ENCODE data around the gene SLC22A23. TPM values are rescaled to one million over a fixed set of nuclear protein-coding genes. Genes with fewer than 3 reads are reported as not detected.

The SLC22A23 gene
- total RNA-seq, 1 donor: 18.1 TPM

DNA sequence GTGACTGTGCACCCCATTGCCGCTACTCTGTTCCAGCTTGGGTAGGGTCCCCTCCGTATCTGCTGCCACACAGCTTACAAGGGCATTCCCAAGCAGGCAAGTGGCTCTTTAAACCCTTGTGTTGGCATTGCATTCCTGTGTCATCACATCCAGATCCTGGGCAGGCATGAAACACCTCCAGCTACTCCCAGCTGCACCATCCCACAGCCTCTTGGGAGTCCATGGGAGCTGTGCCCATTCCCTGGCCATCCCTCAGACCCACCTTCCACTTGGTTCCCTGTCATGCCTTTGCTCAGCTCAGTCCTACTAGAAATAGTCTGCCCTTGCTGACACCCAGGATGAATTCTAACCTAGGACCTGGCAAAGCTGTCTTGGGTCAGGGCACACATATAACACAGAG is 110.4 kb downstream of the SLC22A23 start:
- DNase-seq (ENCODE audit: insufficient read length, low spot score, missing footprints): no peak
- no peaks in the 10 kb centered on the region for H3K27me3 ChIP-seq (ENCODE audit: insufficient read depth, low read length)
- no peak overlapping the region for H3K27ac ChIP-seq (ENCODE audit: low read depth, low read length)
- no peak overlapping the region for H2AFZ ChIP-seq (ENCODE audit: low read length)
- no peak overlapping the region for H3K4me3 ChIP-seq (ENCODE audit: insufficient read depth, low read length)
- H4K20me1 ChIP-seq (ENCODE audit: insufficient read depth, low read length): no peaks in the 10 kb centered on the region
- peaks cover 42% of the 10 kb centered on the region for H3K4me1 ChIP-seq (ENCODE audit: insufficient read depth, low read length)
- no peaks in the 10 kb centered on the region for H3K9me3 ChIP-seq (ENCODE audit: low read depth, low read length)
- no peak for TF ChIP-seq CTCF (IDR thresholded peaks at IDR 0.05; ENCODE audit: extremely low read depth, low read depth, low read length)
- no peaks in the 10 kb centered on the region for H3K36me3 ChIP-seq (ENCODE audit: insufficient read depth, low read length)
- peaks cover 7% of the 10 kb centered on the region for H3K79me2 ChIP-seq (ENCODE audit: insufficient read depth, low read length)
- H3K4me2 ChIP-seq (ENCODE audit: insufficient read depth, low read length): no peak overlapping the region

GRCh38 chr6:3345836-3346235 is 111.0 kb downstream of the SLC22A23 start:
- no peak for DNase-seq (ENCODE audit: insufficient read length, low spot score, missing footprints)
- H3K4me1 ChIP-seq (ENCODE audit: insufficient read depth, low read length): peaks cover 41% of the 10 kb centered on the region
- no peak overlapping the region for H3K4me2 ChIP-seq (ENCODE audit: insufficient read depth, low read length)
- no peaks in the 10 kb centered on the region for H4K20me1 ChIP-seq (ENCODE audit: insufficient read depth, low read length)
- no peaks in the 10 kb centered on the region for H3K36me3 ChIP-seq (ENCODE audit: insufficient read depth, low read length)
- no peak for TF ChIP-seq CTCF (IDR thresholded peaks at IDR 0.05; ENCODE audit: extremely low read depth, low read depth, low read length)
- no peaks in the 10 kb centered on the region for H3K27me3 ChIP-seq (ENCODE audit: insufficient read depth, low read length)
- H3K27ac ChIP-seq (ENCODE audit: low read depth, low read length): no peak overlapping the region
- no peak overlapping the region for H3K4me3 ChIP-seq (ENCODE audit: insufficient read depth, low read length)
- H3K79me2 ChIP-seq (ENCODE audit: insufficient read depth, low read length): peaks cover 7% of the 10 kb centered on the region
- no peaks in the 10 kb centered on the region for H3K9me3 ChIP-seq (ENCODE audit: low read depth, low read length)
- H2AFZ ChIP-seq (ENCODE audit: low read length): no peak overlapping the region

DNA sequence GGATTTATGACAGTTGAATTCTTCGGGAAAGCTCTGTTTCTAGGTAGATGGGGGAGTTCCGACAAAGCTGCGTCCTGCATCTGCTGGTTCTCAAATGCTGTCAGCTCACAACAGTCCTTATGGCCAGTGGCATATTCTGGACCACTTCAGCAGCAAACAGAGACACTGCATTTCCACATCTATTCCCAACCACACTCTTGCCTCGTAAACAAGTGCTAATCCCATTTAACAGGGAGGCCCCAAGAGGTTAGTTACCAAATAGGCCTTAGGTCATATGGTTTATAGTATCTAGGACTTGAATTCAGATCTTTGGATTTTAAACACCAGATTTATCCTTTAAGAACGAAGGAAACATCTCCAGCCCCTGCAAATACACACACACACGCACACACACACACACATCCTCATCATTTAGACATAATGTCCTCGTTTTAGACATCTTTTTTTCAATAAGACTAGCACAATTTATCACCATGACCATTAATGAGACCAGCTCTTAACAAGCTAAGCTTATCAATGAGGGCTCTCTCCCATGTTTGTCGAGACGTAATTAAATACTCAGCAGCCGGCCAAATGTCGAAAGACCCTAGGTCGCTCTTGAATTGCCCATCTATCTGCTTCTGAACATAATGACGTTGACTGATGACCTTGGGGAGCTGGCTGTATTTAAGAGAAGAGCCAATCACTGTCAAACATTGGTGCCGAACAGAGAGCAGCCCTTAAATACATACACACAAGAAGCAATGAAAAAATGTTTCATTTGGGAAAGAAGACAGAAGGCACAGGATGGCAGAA is 113.6 kb downstream of the SLC22A23 start:
- no peak for DNase-seq (ENCODE audit: insufficient read length, low spot score, missing footprints)
- Histone ChIP-seq H2AFZ (ENCODE audit: low read length) (no peak overlapping the region), H3K4me3 (ENCODE audit: insufficient read depth, low read length) (no peak overlapping the region), H4K20me1 (ENCODE audit: insufficient read depth, low read length) (no peaks in the 10 kb centered on the region), H3K79me2 (ENCODE audit: insufficient read depth, low read length) (peaks cover 7% of the 10 kb centered on the region), H3K4me1 (ENCODE audit: insufficient read depth, low read length) (peaks cover 43% of the 10 kb centered on the region), H3K27me3 (ENCODE audit: insufficient read depth, low read length) (no peaks in the 10 kb centered on the region), H3K27ac (ENCODE audit: low read depth, low read length) (no peak overlapping the region), H3K4me2 (ENCODE audit: insufficient read depth, low read length) (no peak overlapping the region), H3K9me3 (ENCODE audit: low read depth, low read length) (no peaks in the 10 kb centered on the region), H3K36me3 (ENCODE audit: insufficient read depth, low read length) (no peaks in the 10 kb centered on the region)
- TF ChIP-seq CTCF (IDR thresholded peaks at IDR 0.05; ENCODE audit: extremely low read depth, low read depth, low read length): no peak

GRCh38 chr6:3341467-3341866 is 115.4 kb downstream of the SLC22A23 start:
- H3K4me3 ChIP-seq (ENCODE audit: insufficient read depth, low read length): peak overlapping the region; percentile 2
- H3K4me2 ChIP-seq (ENCODE audit: insufficient read depth, low read length): peak overlapping the region; percentile 60
- H3K36me3 ChIP-seq (ENCODE audit: insufficient read depth, low read length): no peaks in the 10 kb centered on the region
- TF ChIP-seq CTCF (IDR thresholded peaks at IDR 0.05; ENCODE audit: extremely low read depth, low read depth, low read length): no peak
- peaks cover 47% of the 10 kb centered on the region for H3K4me1 ChIP-seq (ENCODE audit: insufficient read depth, low read length)
- no peaks in the 10 kb centered on the region for H3K27me3 ChIP-seq (ENCODE audit: insufficient read depth, low read length)
- peak; percentile 95 for DNase-seq (ENCODE audit: insufficient read length, low spot score, missing footprints)
- peaks cover 7% of the 10 kb centered on the region for H3K79me2 ChIP-seq (ENCODE audit: insufficient read depth, low read length)
- no peaks in the 10 kb centered on the region for H4K20me1 ChIP-seq (ENCODE audit: insufficient read depth, low read length)
- H3K27ac ChIP-seq (ENCODE audit: low read depth, low read length): peak overlapping the region; percentile 97
- H3K9me3 ChIP-seq (ENCODE audit: low read depth, low read length): no peaks in the 10 kb centered on the region
- H2AFZ ChIP-seq (ENCODE audit: low read length): no peak overlapping the region

Data from osteoblast (primary cell).